SU-DHL-6 (cell line): Measurements from ENCODE around the gene CDK19.

Experiments
- CTCF ChIP-seq: fragments of 200-600 bp; sonication (generic); IDR thresholded peaks from one replicate; pipeline ENCODE4 v1.5.1; 2017; ENCODE audit warnings: antibody characterized with exemption, mild to moderate bottlenecking, low read length, moderate library complexity; ENCODE audit not compliant: insufficient read depth, poor library complexity, severe bottlenecking
- EZH2phosphoT487 ChIP-seq: fragments of 200-600 bp; sonication (generic), shearing (Covaris generic); conservative IDR thresholded peaks from 2 replicates; pipeline ENCODE4 v1.6.1; 2018; ENCODE audit warnings: mild to moderate bottlenecking, antibody characterized with exemption, low read length, moderate library complexity, mixed read lengths

GRCh38 chr6:110665600-110665999, 149.7 kb downstream of the CDK19 start:
- TF ChIP-seq CTCF, result no peak
- no peak for TF ChIP-seq EZH2phosphoT487
